ENCODE results near the gene SLC9A3.

The SLC9A3 gene

GRCh38 chr5:458547-459353, 65.5 kb downstream of the SLC9A3 start:
- no peak for DNase-seq (ENCODE audit: low read depth)

GRCh38 chr5:457195-457961, 66.9 kb downstream of the SLC9A3 start:
- no peak for DNase-seq (ENCODE audit: low read depth)

- DNase-seq (ENCODE audit: low read depth): no peak
Observed at GRCh38 chr5:456351-457194, 67.7 kb downstream of the SLC9A3 start.

- DNase-seq (ENCODE audit: low read depth): no peak
Observed at GRCh38 chr5:455806-456205, 68.4 kb downstream of the SLC9A3 start.

- DNase-seq (ENCODE audit: low read depth): no peak
Observed at GRCh38 chr5:454936-455335, 69.3 kb downstream of the SLC9A3 start.

GRCh38 chr5:453725-454481, 70.3 kb downstream of the SLC9A3 start:
- DNase-seq (ENCODE audit: low read depth): no peak

- DNase-seq (ENCODE audit: low read depth): no peak
Observed at GRCh38 chr5:452978-453710, 71.1 kb downstream of the SLC9A3 start.

GRCh38 chr5:451587-452458, 72.4 kb downstream of the SLC9A3 start:
- DNase-seq (ENCODE audit: low read depth): no peak

GRCh38 chr5:449151-449550, 75.1 kb downstream of the SLC9A3 start:
- no peak for DNase-seq (ENCODE audit: low read depth)

- DNase-seq (ENCODE audit: low read depth): no peak
Observed at GRCh38 chr5:448766-449090, 75.5 kb downstream of the SLC9A3 start.

- DNase-seq (ENCODE audit: low read depth): no peak
Observed at GRCh38 chr5:448061-448765, 76.0 kb downstream of the SLC9A3 start.

- DNase-seq (ENCODE audit: low read depth): no peak
Observed at GRCh38 chr5:447501-447900, 76.7 kb downstream of the SLC9A3 start.

GRCh38 chr5:446883-447263, 77.4 kb downstream of the SLC9A3 start:
- no peak for DNase-seq (ENCODE audit: low read depth)

GRCh38 chr5:446066-446882, 78.0 kb downstream of the SLC9A3 start:
- no peak for DNase-seq (ENCODE audit: low read depth)

GRCh38 chr5:445591-445990, 78.7 kb downstream of the SLC9A3 start:
- no peak for DNase-seq (ENCODE audit: low read depth)

- DNase-seq (ENCODE audit: low read depth): no peak
Observed at GRCh38 chr5:444226-444625, 80.0 kb downstream of the SLC9A3 start.

- DNase-seq (ENCODE audit: low read depth): no peak
Observed at GRCh38 chr5:443239-444151, 80.8 kb downstream of the SLC9A3 start.
